Epithelial cell of esophagus (primary cell): ENCODE data around the gene KCNAB2.

Source experiments
- DNase-seq: peaks from one replicate; pipeline ENCODE4 v3.0.0; 2010; ENCODE audit warnings: low read depth
- H3K4me3 ChIP-seq: 2 replicates; pipeline ENCODE4 v1.5.1; 2011; ENCODE audit warnings: mild to moderate bottlenecking, low read length, control low read depth
- TF ChIP-seq, protein P1 (sequence below): IDR thresholded peaks from 2 replicates; pipeline ENCODE4 v1.5.1; 2011; ENCODE audit warnings: low read depth, mild to moderate bottlenecking, low read length, control low read depth, inconsistent platforms; ENCODE audit not compliant: insufficient read depth; ENCODE audit errors: missing control alignments

The KCNAB2 gene

DNA sequence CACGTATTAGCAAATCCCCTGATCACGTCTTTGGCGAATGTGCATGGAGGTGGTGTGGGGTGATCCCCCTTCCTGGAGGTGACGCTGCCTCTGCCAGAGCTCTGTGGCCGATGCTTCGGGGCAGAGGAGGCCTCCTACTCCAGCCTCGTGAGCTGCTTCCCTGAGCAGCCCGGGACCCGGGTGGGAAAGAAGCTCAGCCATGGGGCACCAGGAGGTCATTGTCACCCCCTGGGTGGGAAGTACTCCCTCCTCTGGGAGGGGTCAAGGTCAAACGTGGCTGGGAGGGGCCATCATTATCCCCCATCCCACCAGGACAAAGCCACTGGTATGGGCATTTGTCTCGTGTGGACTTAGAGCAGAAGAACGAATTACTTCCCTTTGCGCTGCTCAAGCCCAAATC is 40.7 kb downstream of the KCNAB2 start:
- TF ChIP-seq, protein P1, sequence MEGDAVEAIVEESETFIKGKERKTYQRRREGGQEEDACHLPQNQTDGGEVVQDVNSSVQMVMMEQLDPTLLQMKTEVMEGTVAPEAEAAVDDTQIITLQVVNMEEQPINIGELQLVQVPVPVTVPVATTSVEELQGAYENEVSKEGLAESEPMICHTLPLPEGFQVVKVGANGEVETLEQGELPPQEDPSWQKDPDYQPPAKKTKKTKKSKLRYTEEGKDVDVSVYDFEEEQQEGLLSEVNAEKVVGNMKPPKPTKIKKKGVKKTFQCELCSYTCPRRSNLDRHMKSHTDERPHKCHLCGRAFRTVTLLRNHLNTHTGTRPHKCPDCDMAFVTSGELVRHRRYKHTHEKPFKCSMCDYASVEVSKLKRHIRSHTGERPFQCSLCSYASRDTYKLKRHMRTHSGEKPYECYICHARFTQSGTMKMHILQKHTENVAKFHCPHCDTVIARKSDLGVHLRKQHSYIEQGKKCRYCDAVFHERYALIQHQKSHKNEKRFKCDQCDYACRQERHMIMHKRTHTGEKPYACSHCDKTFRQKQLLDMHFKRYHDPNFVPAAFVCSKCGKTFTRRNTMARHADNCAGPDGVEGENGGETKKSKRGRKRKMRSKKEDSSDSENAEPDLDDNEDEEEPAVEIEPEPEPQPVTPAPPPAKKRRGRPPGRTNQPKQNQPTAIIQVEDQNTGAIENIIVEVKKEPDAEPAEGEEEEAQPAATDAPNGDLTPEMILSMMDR, result no peak
- H3K4me3 ChIP-seq, result no peak overlapping the region
- DNase-seq, result no peak

DNA sequence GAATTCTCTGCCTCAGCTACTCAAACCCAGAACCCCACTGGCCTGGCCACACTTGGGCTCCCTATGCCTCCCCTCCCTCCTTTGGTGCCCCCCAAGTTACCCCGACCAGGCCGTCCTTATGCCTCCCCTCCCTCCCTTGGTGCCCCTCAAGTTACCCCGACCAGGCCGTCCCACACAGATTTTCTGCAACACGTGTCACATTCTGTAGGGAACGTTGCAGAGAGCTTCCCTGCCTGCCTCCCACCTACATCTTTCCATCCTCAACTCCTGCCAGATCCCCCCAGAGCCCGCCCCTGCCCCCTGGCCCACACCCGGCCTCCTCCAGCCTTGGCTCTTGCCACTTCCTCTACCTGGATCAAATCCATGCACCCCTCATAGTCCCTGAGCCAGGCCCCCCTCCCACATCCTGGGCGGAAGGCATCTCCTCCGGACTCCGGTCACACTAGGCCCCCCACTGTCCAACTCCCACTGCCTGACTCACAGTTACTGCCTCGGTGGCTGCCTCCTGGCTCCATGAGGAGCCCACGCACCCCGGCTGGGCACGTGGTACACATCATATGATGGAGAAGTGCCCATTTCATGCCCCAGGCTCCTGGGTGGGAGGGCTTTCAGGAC is 41.2 kb downstream of the KCNAB2 start:
- DNase-seq, result no peak
- TF ChIP-seq, protein P1, result no peak
- H3K4me3 ChIP-seq, result no peak overlapping the region

DNA sequence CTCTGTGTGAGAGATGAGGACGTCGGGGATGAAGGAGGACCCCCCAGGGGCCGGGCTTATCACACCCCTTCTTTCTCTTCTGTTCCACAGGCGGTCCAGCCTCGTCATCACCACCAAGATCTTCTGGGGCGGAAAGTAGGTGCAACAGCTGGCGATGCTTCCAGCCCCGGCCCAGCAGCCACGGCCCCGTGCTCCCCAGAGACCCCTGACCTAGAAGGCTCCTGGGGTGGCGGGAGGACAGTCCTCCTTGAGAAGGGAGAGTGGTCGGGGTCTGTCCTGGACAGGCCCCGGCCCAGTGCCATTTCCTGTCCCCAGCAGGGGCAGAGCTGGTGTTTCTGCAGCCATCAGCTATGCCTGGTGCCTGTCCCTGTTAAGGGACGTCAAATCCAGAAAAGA is 41.7 kb downstream of the KCNAB2 start:
- H3K4me3 ChIP-seq, result no peak overlapping the region
- DNase-seq, result no peak
- TF ChIP-seq, protein P1, result no peak

DNA sequence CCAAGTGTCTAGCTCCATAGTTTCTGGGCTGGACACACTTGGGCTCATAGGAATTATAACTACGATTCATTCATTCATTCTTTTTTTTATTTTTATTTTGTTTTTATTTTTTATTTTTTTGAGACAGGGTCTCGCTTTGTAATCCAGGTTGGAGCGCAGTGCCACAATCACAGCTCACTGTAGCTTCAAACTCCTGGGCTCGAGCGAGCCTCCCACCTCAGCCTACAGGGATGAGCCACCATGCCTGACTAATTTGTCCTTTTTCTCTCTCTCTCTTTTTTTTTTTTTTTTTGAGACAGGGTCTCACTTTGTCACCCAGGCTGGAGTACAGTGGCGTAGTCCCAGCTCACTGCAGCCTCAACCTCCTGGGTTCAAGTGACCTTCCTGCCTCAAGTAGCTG is 42.3 kb downstream of the KCNAB2 start:
- no peak for DNase-seq
- no peak overlapping the region for H3K4me3 ChIP-seq
- TF ChIP-seq, protein P1, result no peak

DNA sequence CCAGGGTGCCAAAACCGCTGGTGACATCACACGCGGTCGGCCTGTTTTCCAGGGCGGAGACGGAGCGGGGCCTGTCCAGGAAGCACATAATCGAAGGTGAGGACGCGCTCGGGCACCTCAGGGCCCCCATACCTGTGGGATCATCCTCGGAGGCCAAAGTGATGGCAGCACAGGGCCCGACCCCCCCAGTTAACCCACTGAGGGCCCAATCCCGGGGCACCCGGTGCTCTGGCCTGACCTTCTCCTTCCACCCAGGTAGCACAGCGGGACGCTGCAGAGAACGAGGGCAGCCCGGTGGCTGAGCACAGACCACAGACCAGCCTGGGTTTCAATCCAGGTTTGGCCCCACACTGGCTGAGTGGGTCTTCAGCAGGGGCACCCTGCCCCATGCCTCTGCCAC is 43.3 kb downstream of the KCNAB2 start:
- TF ChIP-seq, protein P1, result no peak
- no peak for DNase-seq
- H3K4me3 ChIP-seq, result no peak overlapping the region

DNA sequence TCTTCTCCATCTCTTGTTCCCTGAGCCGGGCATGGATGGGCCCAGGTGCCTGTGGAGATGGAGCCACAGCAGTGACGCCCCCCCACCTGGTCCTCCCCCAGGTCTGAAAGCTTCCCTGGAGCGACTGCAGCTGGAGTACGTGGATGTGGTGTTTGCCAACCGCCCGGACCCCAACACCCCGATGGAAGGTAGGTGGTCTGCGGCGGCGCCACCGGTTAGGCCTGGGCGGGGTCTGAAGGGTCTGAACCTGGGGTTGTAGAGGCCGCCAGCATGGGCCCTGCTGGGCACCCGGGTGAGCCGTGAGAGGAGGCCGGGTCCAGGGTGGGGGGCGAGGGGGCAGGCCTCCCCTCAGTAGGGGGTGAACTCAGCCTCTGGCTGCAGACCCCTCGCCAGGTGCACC is 44.6 kb downstream of the KCNAB2 start:
- H3K4me3 ChIP-seq, result no peak overlapping the region
- no peak for DNase-seq

More for the DNA sequence above, 44.6 kb downstream of the KCNAB2 start:
- TF ChIP-seq, protein P1, result no peak
